GM19372 (cell line): ENCODE results near the gene CUL3.
"Not testable (repeated sequence)": the region's sequence is repeated elsewhere in the genome, so short reads cannot be mapped to it uniquely, and the experiment has no call there.

Source experiments
- ATAC-seq: cut with Tn5 transposase; IDR thresholded peaks from one replicate; pipeline ENCODE4 v1.9.1; 2021; ENCODE audit warnings: mild to moderate bottlenecking, low read depth, moderate library complexity; ENCODE audit not compliant: unreplicated experiment

Gene CUL3

DNA sequence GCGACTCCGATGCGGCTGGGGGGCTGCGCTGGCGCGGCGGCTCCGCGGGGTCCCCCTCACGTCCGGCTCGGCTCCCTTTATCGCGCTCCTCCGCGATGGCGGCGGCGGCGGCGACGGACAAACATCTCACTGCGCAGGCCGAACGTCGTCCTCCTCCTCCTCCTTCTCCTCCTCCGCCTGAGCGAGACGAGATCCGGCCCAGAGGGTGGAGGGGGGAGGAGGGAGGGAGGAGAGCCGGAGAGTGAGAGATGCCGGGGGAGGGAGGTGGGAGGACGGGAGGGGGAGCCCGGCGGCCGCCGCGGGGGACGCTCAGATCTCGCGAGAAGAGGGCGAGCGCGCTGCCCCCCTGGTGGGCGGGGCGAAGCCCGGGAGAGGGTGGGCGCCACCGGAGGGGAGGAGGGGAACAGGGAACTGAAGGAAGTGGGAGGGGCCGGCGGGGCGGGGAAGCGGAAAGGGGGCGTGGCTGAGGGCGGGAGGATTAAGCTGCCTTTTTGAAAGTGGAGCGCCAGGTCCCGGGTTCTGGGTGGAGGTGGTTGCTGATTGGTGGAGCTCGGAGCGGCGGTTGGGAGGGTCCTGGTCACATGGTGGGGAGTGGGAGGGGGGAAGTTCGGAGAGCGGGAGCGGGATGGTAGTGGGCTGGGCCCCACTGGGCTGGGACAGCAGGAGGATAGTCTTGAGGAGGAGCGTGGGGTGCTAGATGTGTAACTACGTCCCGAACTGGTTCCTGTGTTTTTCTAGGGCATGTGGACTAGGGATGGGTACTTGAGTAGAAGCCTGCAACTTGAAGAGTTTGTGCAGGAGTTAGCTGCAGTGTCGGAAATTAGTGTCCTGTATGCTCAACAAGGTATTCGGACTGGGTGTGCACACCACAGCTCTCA lies at the start of gene CUL3:
Gene CUL3 (minus strand): TSS at position 153 of the 878 bp plus-strand sequence. CDS start 354 bp downstream, outside the sequence.
- peak; percentile 72 for ATAC-seq

- ATAC-seq: no peak
Observed at GRCh38 chr2:224630659-224631550, 45.7 kb upstream of the CUL3 start.

- ATAC-seq: no peak
Observed at GRCh38 chr2:224628416-224628815, 43.3 kb upstream of the CUL3 start.

DNA sequence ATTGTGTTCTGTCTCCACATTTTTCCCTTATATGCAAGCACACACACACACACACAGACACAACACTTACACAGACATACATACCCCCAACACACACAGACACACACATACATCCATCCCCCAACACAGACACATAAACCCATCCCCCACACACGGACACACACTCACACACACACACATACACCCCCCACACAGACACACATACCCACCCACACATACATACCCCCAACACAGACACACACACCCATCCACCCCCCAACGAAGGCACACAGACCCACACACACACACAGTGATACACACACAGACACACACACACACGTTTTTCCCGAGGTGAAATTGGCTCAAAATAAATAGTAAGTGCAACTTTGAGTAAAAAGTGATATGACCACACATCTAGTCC lies 41.6 kb upstream of the CUL3 start:
- ATAC-seq: no peak

- no peak for ATAC-seq
Observed at GRCh38 chr2:224613543-224614286, 28.6 kb upstream of the CUL3 start.

- no peak for ATAC-seq
Observed at GRCh38 chr2:224612578-224612977, 27.4 kb upstream of the CUL3 start.

- no peak for ATAC-seq
Observed at GRCh38 chr2:224611938-224612337, 26.8 kb upstream of the CUL3 start.

DNA sequence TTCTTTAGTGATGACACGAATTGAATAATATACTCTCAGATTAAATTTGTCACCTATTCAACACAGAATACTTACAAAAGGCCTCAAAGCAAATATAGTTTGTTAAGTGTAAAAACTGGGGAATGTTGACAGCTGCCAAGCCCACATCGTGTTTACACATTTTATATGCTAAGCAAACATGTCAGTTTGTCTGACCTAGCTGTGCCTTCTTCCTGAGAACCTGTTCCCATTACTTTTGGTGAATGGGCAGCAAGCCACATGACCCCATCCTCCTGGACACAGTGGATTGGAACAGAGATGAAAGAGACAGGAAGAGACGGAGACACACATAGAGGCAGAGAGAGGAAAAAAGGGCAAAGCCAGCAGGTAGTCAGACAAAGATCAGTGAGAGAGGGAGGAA lies 22.9 kb upstream of the CUL3 start:
- no peak for ATAC-seq

DNA sequence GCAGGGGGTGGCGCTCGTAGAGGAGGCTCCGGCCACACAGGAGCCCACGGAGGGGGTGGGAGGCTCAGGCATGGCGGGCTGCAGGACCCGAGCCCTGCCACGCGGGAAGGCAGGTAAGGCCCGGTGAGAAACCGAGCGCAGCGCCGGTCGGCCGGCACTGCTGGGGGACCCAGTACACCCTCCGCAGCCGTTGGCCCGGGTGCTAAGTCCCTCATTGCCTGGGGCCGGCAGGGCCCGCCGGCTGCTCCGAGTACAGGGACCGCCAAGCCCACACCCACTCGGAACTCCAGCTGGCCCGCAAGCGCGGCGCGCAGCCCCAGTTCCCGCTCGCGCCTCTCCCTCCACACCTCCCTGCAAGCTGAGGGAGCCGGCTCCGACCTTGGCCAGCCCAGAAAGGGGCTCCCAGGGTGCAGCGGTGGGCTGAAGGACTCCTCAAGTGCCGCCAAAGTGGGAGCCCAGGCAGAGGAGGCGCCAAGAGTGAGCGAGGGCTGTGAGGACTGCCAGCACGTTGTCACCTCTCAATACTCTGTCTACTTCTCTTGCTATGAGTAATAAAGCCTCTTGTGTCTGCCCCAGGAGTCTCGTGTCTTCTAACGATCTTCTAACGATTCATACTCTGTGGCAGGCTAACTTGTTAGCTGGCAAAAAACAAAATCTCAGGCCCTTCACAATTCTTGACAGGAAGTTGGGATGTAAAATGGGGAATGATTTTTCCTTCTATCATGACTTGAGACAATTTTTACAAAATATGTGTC lies 18.8 kb upstream of the CUL3 start:
- ATAC-seq: not testable (repeated sequence)

DNA sequence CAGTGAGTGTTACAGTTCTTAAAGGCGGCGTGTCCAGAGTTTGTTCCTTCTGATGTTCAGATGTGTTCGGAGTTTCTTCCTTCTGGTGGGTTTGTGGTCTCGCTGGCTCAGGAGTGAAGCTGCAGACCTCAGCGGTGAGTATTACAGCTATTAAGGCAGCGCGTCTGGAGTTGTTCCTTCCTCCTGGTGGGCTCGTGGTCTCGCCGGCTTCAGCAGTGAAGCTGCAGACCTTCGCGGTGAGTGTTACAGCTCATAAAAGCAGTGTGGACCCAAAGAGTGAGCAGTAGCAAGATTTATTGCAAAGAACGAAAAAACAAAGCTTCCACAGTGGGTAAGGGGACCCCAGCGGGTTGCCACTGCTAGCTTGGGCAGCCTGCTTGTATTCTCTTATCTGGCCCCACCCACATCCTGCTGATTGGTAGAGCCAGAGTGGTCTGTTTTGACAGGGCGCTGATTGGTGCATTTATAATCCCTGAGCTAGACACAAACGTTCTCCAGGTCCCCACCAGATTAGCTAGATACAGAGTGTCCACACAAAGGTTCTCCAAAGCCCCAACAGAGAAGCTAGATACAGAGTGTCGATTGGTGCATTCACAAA lies 17.7 kb upstream of the CUL3 start:
- not testable (repeated sequence) for ATAC-seq

GRCh38 chr2:224601923-224602322 lies 16.8 kb upstream of the CUL3 start:
- ATAC-seq: no peak

- ATAC-seq: no peak
Observed at GRCh38 chr2:224598678-224599077, 13.5 kb upstream of the CUL3 start.

- ATAC-seq: no peak
Observed at GRCh38 chr2:224596289-224596688, 11.1 kb upstream of the CUL3 start.

DNA sequence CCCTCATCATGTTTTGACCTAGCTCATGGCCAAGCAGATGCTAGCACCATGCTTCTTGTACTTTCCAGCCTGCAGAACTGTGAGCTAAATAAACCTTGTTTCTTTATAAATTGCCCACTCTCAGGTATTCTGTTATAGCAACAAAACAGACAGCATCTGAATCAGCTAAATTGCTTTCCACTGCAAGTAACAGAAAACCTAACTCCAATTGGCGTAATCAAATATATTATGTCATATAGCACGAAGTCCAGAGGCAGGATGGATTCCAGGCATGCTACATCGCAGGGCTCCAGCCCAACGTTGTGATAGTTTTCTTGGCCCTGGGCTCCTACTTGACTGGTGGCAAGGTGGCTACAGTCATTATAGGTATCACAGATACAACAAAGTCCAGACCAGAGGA lies 10.4 kb upstream of the CUL3 start:
- ATAC-seq: no peak

DNA sequence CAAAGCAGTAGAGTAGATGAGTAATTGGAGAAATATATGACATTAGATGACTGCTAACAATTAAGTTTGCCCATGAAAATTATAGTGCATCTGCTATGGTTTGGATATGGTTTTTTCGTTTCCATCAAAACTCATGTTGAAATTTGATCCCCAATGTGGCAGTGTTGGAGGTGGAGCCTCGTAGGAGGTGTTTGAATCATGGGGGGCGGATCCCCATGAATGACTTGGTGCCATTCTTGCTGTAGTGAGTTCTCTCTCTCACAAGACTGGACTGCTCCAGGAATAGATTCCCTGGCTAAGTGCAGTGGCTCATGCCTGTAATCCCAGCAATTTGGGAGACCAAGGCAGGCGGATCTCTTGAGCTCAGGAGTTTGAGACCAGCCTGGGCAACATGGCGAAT lies 9.7 kb upstream of the CUL3 start:
- no peak for ATAC-seq

DNA sequence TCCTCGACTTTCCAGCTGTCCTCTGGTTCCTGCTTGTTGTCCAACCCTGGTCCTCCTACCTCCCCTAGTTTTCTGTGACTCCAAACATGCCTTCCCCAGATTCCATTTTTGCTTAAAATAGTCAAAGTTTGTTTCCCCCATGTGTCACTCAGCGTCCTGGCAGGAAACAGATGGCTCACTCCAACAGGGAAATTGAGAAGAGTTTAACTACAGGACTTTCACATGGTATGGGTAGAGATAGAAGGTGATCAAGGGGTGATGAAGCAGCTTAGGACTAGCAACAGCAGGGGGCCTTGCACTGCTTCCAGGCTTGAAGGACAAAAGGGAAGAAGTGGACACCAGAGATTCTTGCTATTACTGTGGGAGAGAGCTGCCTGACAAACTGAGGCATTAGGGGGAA lies 6.1 kb upstream of the CUL3 start:
- ATAC-seq: no peak

DNA sequence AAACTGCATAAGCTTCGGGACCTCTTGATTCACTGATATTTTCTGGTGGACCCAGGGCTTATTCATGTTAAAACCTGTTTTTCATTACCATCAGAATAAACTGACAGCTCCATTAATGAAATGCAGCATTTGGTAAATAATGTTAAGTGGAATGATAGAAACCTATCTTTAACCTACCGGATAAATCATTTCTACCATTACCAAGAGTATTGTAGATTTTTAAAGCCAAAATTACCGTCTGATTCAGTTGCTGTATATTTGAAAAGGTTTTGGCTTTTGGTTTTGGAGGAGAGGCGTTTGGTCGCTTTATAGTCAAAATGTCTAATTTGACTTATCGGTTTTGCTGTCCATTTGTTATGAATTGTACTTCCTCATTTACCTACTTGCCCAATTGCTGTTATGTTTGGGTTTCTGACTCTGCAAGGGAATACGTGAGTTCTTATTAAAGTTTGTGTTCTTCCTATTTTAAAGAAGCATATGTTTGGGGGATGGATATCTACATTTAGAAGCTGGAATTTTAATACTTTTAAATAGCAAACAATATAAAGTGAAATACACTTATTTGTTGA lies 1.0 kb upstream of the CUL3 start:
- ATAC-seq: no peak

GRCh38 chr2:224584785-224585210 lies 365 bp downstream of the CUL3 start:
- peak; percentile 25 for ATAC-seq

DNA sequence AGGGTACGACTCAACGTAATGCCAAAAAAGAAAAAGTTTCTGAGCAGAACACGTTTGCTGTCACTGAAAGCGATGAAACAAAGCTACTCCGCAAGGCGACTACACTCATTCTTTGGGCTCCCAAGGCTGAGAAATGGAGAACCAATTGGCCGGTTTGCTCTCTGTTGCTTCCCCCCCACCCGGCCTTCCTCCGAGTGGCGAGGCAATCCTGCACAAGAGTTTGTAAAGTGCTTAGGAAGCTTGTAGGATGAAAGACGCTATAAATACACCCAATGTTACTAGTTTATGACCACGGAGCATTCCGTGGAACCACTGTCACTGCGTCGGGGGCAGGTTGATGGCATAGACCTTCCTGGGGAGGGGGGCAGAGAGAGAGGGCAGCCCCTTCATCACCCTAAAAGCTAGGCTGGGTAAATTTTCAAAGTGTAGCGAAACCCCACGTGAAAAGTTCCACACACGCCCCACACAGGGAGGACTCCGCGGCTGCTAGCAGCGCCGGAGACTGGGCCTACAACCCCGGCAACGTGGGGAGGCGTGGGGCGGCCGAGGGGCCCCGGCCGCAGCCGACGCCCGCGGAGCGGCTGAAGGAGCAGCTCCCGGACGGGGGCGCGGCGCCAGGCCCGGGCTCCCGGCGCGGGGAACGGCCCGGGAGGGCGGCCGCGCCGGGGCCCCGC lies 915 bp downstream of the CUL3 start:
- no peak for ATAC-seq
